ENCODE measurements around the gene SARM1. TPM values are rescaled to one million over a fixed set of nuclear protein-coding genes. Genes with fewer than 3 reads are reported as not detected.

The SARM1 gene
- total and polyA plus RNA-seq, 2 donors (not counting 3 experiments of a cell fraction or from before 2014, with no cell fraction given), result 5.6 to 7.0 TPM

DNA sequence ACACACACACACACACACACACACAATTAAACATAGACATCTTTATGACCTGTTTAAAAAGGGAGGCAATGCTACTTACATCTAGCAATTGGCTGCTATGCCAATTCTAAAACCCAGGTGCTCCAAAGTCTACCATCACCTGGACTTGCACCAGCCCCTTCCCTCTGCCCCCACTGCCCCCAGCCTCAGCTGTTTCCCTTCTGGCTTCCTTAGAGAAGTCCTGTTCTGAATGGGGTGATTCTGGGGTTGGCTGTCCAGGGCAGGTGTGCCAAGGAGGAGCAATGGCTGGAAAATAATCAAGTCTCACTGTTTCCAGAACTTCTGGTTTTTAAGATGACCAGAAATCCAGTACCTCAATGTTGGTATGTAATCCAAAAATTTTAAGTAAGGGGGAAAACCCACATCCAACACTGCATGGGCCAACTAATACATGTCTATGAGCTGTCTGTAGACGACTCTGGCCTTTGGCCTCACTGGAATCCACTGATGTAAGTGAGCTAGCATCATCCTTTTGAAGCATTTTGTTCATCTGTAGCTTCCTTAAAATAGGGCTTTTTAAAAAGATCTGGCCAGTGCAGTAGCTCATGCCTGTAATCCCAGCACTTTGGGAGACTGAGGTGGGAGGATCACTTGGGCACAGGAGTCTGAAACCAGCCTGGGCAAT lies 38.3 kb upstream of the SARM1 start:
- POLR2A ChIA-PET, result no interaction called here

More for the DNA sequence above, 38.3 kb upstream of the SARM1 start:
- Histone ChIP-seq H3K4me3 (replicated peaks in 1 of 3; ENCODE audit: insufficient read depth in 1 of 3, low read depth in 1 of 3, low read length in 3 of 3) (no peak overlapping the region), H3K27ac (ENCODE audit: insufficient read depth, low read depth, low read length) (no peak overlapping the region), H3K9me3 (replicated peaks; ENCODE audit: control insufficient read depth, insufficient read depth, low read length) (no peaks in the 10 kb centered on the region), H3K4me2 (ENCODE audit: insufficient read depth, low read length) (no peak overlapping the region), H4K20me1 (replicated peaks; ENCODE audit: control insufficient read depth, extremely low read depth, insufficient read depth, low read length) (no peaks in the 10 kb centered on the region), H2AFZ (ENCODE audit: low read depth, low read length) (no peak overlapping the region), H3K27me3 (ENCODE audit: control insufficient read depth in 2 of 2, insufficient read depth in 2 of 2, low read length in 2 of 2) (no peaks in the 10 kb centered on the region), H3K36me3 (ENCODE audit: control insufficient read depth in 2 of 2, extremely low read depth in 1 of 2, insufficient read depth in 2 of 2, low read length in 2 of 2) (peaks cover 6 to 16% of the 10 kb centered on the region in 2 experiments), H3K4me1 (ENCODE audit: control insufficient read depth, extremely low read depth, insufficient read depth, low read length) (peaks cover 29% of the 10 kb centered on the region), H3K9ac (replicated peaks; ENCODE audit: extremely low read depth, insufficient read depth, low read length) (no peak overlapping the region), H3K9me1 (replicated peaks; ENCODE audit: control insufficient read depth, extremely low read depth, insufficient read depth, low read length) (no peaks in the 10 kb centered on the region), H3K79me2 (ENCODE audit: control insufficient read depth, insufficient read depth, low read length) (peaks cover 40% of the 10 kb centered on the region)
- FAIRE-seq (no peak), DNase-seq (ENCODE audit: low read depth, low spot score) (no peak)
- BruUV-seq (replicated peaks), result no TSS peak
- no peak for TF ChIP-seq CTCF (IDR thresholded peaks at IDR 0.05; ENCODE audit: extremely low read depth in 1 of 2, insufficient read depth in 1 of 2, low read depth in 1 of 2, low read length in 2 of 2)
- no peak for TF ChIP-seq POLR2AphosphoS5 (IDR thresholded peaks at IDR 0.05; ENCODE audit: insufficient read depth, low read depth, low read length)
- intact Hi-C loops (cut with micrococcal nuclease), result no loop called here
- CTCF ChIA-PET, result interaction anchor here (0.9 to 1.5 kb wide), 3 partner anchors 13 to 52 kb away, joined by 3 to 4 read pairs (median 3); partner anchors contain the start of gene TMEM97
- dilution Hi-C loops (cut with MboI; ENCODE audit: extremely low pct_ligation_motif_present, low sequenced_read_pairs), result no loop called here
